GM06990 (cell line): ENCODE data around the gene AP1B1.

Experiments used
- DNase-seq: peaks from one replicate; pipeline ENCODE4 v3.0.0-alpha.2; 2011; ENCODE audit not compliant: insufficient read length; ENCODE audit errors: extremely low read depth
- H3K27me3 ChIP-seq: replicated peaks from 2 replicates; pipeline ENCODE4 v1.6.0; 2011; ENCODE audit warnings: low read length; ENCODE audit not compliant: control insufficient read depth, insufficient read depth
- H3K36me3 ChIP-seq: 2 replicates; pipeline ENCODE4 v1.5.1; 2011; ENCODE audit warnings: low read length; ENCODE audit not compliant: control insufficient read depth, insufficient read depth
- H3K4me3 ChIP-seq: replicated peaks from 2 replicates; pipeline ENCODE4 v1.5.1; 2011; ENCODE audit warnings: low read depth, mild to moderate bottlenecking, control low read depth, low read length
- TF ChIP-seq, protein P1 (sequence below): IDR thresholded peaks from 2 replicates; pipeline ENCODE4 v1.5.1; 2011; ENCODE audit warnings: low read length, control low read depth, mild to moderate bottlenecking, inconsistent platforms; ENCODE audit not compliant: insufficient read depth, poor library complexity, severe bottlenecking

Gene AP1B1

GRCh38 chr22:29400576-29400975 is 12.2 kb upstream of the AP1B1 start:
- TF ChIP-seq, protein P1, sequence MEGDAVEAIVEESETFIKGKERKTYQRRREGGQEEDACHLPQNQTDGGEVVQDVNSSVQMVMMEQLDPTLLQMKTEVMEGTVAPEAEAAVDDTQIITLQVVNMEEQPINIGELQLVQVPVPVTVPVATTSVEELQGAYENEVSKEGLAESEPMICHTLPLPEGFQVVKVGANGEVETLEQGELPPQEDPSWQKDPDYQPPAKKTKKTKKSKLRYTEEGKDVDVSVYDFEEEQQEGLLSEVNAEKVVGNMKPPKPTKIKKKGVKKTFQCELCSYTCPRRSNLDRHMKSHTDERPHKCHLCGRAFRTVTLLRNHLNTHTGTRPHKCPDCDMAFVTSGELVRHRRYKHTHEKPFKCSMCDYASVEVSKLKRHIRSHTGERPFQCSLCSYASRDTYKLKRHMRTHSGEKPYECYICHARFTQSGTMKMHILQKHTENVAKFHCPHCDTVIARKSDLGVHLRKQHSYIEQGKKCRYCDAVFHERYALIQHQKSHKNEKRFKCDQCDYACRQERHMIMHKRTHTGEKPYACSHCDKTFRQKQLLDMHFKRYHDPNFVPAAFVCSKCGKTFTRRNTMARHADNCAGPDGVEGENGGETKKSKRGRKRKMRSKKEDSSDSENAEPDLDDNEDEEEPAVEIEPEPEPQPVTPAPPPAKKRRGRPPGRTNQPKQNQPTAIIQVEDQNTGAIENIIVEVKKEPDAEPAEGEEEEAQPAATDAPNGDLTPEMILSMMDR, result no peak
- DNase-seq, result no peak
- Histone ChIP-seq H3K36me3 (no peaks in the 10 kb centered on the region), H3K27me3 (no peaks in the 10 kb centered on the region), H3K4me3 (no peak overlapping the region)

GRCh38 chr22:29397791-29398190 is 9.4 kb upstream of the AP1B1 start:
- no peak for DNase-seq
- TF ChIP-seq, protein P1, result no peak
- H3K4me3 ChIP-seq, result no peak overlapping the region
- H3K27me3 ChIP-seq, result no peaks in the 10 kb centered on the region
- H3K36me3 ChIP-seq, result no peaks in the 10 kb centered on the region

DNA sequence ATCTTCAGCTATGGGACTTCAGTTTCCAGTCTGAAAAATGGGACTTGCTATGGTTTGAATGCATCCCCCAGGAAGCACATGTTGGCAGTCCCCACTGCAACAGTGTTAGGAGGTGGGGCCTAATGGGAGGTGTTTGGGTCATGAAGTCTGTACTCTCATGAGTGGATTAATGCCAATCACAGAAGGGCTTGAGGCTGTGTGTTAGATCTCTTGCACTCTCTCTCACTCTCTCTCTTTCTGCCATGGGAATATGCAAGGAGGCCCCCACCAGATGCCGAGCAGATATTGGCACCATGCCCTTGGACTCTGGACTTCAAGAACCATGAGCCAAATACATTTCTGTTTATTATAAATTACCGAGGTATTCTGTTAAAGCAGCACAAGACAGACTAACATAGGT is 7.8 kb upstream of the AP1B1 start:
- TF ChIP-seq, protein P1, result no peak
- no peak overlapping the region for H3K4me3 ChIP-seq
- H3K36me3 ChIP-seq, result no peaks in the 10 kb centered on the region
- no peaks in the 10 kb centered on the region for H3K27me3 ChIP-seq
- DNase-seq, result no peak

- H3K4me3 ChIP-seq, result no peak overlapping the region
- no peaks in the 10 kb centered on the region for H3K36me3 ChIP-seq
- TF ChIP-seq, protein P1, result peak; percentile 88
- no peaks in the 10 kb centered on the region for H3K27me3 ChIP-seq
- peak; percentile 28 for DNase-seq
These were observed 6.7 kb upstream of the AP1B1 start for GRCh38 chr22:29394931-29395581.

DNA sequence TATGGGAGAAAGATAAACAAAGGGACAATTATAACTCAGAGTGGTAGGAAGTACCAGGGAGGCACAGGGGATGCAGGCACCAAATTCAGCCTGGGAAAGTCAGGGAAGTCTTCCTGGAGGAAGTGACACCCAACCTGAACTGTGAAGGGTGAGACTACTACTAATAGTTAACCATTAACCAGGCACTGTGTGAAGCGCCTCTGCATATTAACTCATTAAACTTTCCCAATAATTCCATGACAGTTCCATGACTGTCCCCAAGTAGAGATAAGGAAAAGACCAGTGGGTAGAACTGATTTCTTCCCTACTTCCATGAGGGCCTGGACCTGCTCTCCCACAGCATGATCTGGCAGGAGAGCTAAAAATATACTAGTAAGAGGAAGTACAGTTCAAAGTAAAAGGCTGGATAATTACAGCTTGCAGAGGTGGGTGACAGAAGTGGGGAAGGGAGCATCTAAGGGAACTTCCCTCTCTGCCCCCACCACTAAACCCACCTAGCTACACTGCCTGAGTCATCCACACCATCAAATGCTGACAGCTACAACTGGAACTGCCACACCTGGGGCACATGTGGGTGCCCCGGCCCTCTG is 4.7 kb upstream of the AP1B1 start:
- DNase-seq, result no peak
- TF ChIP-seq, protein P1, result no peak
- Histone ChIP-seq H3K27me3 (no peaks in the 10 kb centered on the region), H3K4me3 (no peak overlapping the region), H3K36me3 (no peaks in the 10 kb centered on the region)
